Esophagus muscularis mucosa (tissue), 3 donors: Measurements from ENCODE around the gene ABTB2.
"Not testable (repeated sequence)": the region's sequence is repeated elsewhere in the genome, so short reads cannot be mapped to it uniquely, and the experiment has no call there.

ENCODE experiments used
- CTCF ChIP-seq, 3 experiments: fragments of 200-600 bp in 2 of 3; fragments of 450-650 bp in 1 of 3; sonication (generic) in 2 of 3; IDR thresholded peaks; one replicate each; pipeline ENCODE4 v1.5.1; 2017 to 2019; ENCODE audit warnings: antibody characterized with exemption in 3 of 3, mild to moderate bottlenecking in 2 of 3, moderate library complexity in 1 of 3
- POLR2AphosphoS5 ChIP-seq, 2 donors: sonication (generic); formaldehyde crosslinking; IDR thresholded peaks; one replicate each; pipeline ENCODE4 v1.6.1; 2017; ENCODE audit warnings: antibody characterized with exemption in 2 of 2

- not testable (repeated sequence) for TF ChIP-seq CTCF, POLR2AphosphoS5 (IDR thresholded peaks at IDR 0.05)
Observed at GRCh38 chr11:34246511-34246910, 111.3 kb downstream of the ABTB2 start.
